ENCODE results near the gene ETV6.

Gene ETV6

GRCh38 chr12:11734580-11735180, 85.2 kb downstream of the ETV6 start:
- no peak overlapping the region for H3K4me3 ChIP-seq (replicated peaks; ENCODE audit: low read depth, low read length)
- TF ChIP-seq CTCF (IDR thresholded peaks at IDR 0.05; ENCODE audit: low read length, missing control alignments), result no peak
- no peak for DNase-seq (ENCODE audit: low read depth)

- no peak for DNase-seq (ENCODE audit: low read depth)
- no peak for TF ChIP-seq CTCF (IDR thresholded peaks at IDR 0.05; ENCODE audit: low read length, missing control alignments)
- no peak overlapping the region for H3K4me3 ChIP-seq (replicated peaks; ENCODE audit: low read depth, low read length)
These were observed 89.0 kb downstream of the ETV6 start for GRCh38 chr12:11738450-11738849.

GRCh38 chr12:11739980-11740577, 90.6 kb downstream of the ETV6 start:
- H3K4me3 ChIP-seq (replicated peaks; ENCODE audit: low read depth, low read length), result no peak overlapping the region
- DNase-seq (ENCODE audit: low read depth), result no peak
- no peak for TF ChIP-seq CTCF (IDR thresholded peaks at IDR 0.05; ENCODE audit: low read length, missing control alignments)

- TF ChIP-seq CTCF (IDR thresholded peaks at IDR 0.05; ENCODE audit: low read length, missing control alignments), result no peak
These were observed 92.1 kb downstream of the ETV6 start for GRCh38 chr12:11741434-11742092.

GRCh38 chr12:11743423-11744409, 94.2 kb downstream of the ETV6 start:
- no peak for TF ChIP-seq CTCF (IDR thresholded peaks at IDR 0.05; ENCODE audit: low read length, missing control alignments)
- H3K4me3 ChIP-seq (replicated peaks; ENCODE audit: low read depth, low read length), result no peak overlapping the region
- DNase-seq (ENCODE audit: low read depth), result no peak

More at GRCh38 chr12:11741434-11742092, 92.1 kb downstream of the ETV6 start:
- H3K4me3 ChIP-seq (replicated peaks; ENCODE audit: low read depth, low read length), result no peak overlapping the region
- DNase-seq (ENCODE audit: low read depth), result peak; percentile 18

- H3K4me3 ChIP-seq (replicated peaks; ENCODE audit: low read depth, low read length), result no peak overlapping the region
- no peak for TF ChIP-seq CTCF (IDR thresholded peaks at IDR 0.05; ENCODE audit: low read length, missing control alignments)
- no peak for DNase-seq (ENCODE audit: low read depth)
These were observed 94.9 kb downstream of the ETV6 start for GRCh38 chr12:11744410-11744801.
